Measurements from ENCODE around the gene AGBL5.
"Not testable (repeated sequence)": the region's sequence is repeated elsewhere in the genome, so short reads cannot be mapped to it uniquely, and the experiment has no call there.

Gene AGBL5

DNA sequence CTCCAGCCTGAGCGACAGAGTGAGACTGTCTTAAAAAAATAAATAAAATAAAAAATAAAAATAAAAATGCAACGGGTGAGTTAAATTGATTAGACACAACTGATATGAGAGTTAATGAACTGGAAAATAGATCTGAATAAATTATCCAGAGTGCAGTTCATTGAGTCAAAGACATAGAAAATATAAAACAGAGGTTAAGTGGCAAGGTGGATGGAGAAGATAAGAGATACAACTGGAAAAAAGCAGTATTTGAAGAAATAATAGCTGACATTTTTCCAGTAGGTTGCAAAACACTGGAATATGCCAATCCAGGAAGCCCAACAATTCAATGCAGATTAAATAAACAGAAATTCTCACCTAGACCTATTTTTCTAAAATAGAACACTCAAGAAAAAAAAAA is 56.8 kb downstream of the AGBL5 start:
- Histone ChIP-seq H3K36me3 (ENCODE audit: insufficient read depth, low read length) (no peaks in the 10 kb centered on the region; the same call in 1 of the 2 replicates), H3K27me3 (ENCODE audit: insufficient read depth, low read length) (no peaks in the 10 kb centered on the region)
- TF ChIP-seq CTCF (IDR thresholded peaks at IDR 0.05; ENCODE audit: low read length) = no peak
- no peak for TF ChIP-seq EZH2 (IDR thresholded peaks at IDR 0.05; ENCODE audit: borderline replicate concordance, low read length)

GRCh38 chr2:27109083-27109482 is 57.6 kb downstream of the AGBL5 start:
- no peaks in the 10 kb centered on the region for H3K79me2 ChIP-seq (ENCODE audit: insufficient read depth, low read length)
- no peak overlapping the region for H3K4me2 ChIP-seq (ENCODE audit: low read length)
- H3K4me1 ChIP-seq (ENCODE audit: insufficient read depth, low read length, severe bottlenecking) = no peaks in the 10 kb centered on the region
- no peak for TF ChIP-seq CTCF (IDR thresholded peaks at IDR 0.05; ENCODE audit: low read length)
- no peak for TF ChIP-seq EZH2 (IDR thresholded peaks at IDR 0.05; ENCODE audit: borderline replicate concordance, low read length)
- no peak overlapping the region for H3K27ac ChIP-seq (ENCODE audit: low read depth, low read length, poor library complexity, severe bottlenecking)
- H3K9me2 ChIP-seq (ENCODE audit: low read depth, low read length) = no peaks in the 10 kb centered on the region
- no peaks in the 10 kb centered on the region for H3F3A ChIP-seq (ENCODE audit: insufficient read depth, low read length)
- H4K20me1 ChIP-seq (ENCODE audit: insufficient read depth, low read length) = no peaks in the 10 kb centered on the region
- H3K9me3 ChIP-seq (ENCODE audit: low read length) = no peaks in the 10 kb centered on the region
- no peaks in the 10 kb centered on the region for H3K27me3 ChIP-seq (ENCODE audit: insufficient read depth, low read length)
- H3K9ac ChIP-seq (ENCODE audit: low read length) = no peak overlapping the region
- H3K36me3 ChIP-seq (ENCODE audit: insufficient read depth, low read length) = no peaks in the 10 kb centered on the region; the same call in 1 of the 2 replicates
- H3K4me3 ChIP-seq (ENCODE audit: low read depth, low read length, poor library complexity, severe bottlenecking) = no peak overlapping the region
- H2AFZ ChIP-seq (ENCODE audit: low read length) = no peak overlapping the region

More for the DNA sequence above, 56.8 kb downstream of the AGBL5 start:
- H2AFZ ChIP-seq (ENCODE audit: low read length) = no peak overlapping the region
- H3F3A ChIP-seq (ENCODE audit: insufficient read depth, low read length) = no peaks in the 10 kb centered on the region
- H3K9me2 ChIP-seq (ENCODE audit: low read depth, low read length) = no peaks in the 10 kb centered on the region
- H3K4me2 ChIP-seq (ENCODE audit: low read length) = no peak overlapping the region
- H3K4me3 ChIP-seq (ENCODE audit: low read depth, low read length, poor library complexity, severe bottlenecking) = no peak overlapping the region
- H3K27ac ChIP-seq (ENCODE audit: low read depth, low read length, poor library complexity, severe bottlenecking) = no peak overlapping the region
- H3K4me1 ChIP-seq (ENCODE audit: insufficient read depth, low read length, severe bottlenecking) = no peaks in the 10 kb centered on the region
- no peaks in the 10 kb centered on the region for H4K20me1 ChIP-seq (ENCODE audit: insufficient read depth, low read length)
- H3K9me3 ChIP-seq (ENCODE audit: low read length) = no peaks in the 10 kb centered on the region
- no peaks in the 10 kb centered on the region for H3K79me2 ChIP-seq (ENCODE audit: insufficient read depth, low read length)
- no peak overlapping the region for H3K9ac ChIP-seq (ENCODE audit: low read length)

DNA sequence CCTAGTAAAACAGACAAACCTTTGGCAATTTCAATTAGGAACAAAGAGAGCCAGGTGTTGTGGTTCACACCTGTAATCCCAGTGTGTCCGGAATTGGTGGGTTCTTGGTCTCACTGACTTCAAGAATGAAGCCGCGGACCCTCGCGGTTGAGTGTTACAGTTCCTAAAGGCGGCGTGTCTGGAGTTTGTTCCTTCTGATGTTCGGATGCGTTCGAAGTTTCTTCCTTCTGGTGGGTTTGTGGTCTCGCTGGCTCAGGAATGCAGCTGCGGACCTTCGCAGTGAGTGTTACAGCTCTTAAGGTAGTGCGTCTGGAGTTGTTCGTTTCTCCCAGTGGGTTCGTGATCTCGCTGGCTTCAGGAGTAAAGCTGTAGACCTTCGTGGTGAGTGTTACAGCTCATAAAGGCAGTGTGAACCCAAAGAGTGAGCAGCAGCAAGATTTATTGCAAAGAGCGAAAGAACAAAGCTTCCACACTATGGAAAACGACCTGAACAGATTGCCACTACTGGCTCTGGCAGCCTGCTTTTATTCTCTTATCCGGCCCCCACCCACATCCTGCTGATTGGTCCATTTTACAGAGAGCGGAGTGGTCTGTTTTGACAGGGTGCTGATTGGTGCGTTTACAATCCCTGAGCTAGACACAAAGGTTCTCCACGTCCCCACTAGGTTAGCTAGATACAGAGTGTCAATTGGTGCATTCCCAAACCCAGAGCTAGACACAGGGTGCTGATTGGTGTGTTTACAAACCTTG is 59.3 kb downstream of the AGBL5 start:
- H2AFZ ChIP-seq (ENCODE audit: low read length); H3K27me3 ChIP-seq (ENCODE audit: insufficient read depth, low read length); H3K4me1 ChIP-seq (ENCODE audit: insufficient read depth, low read length, severe bottlenecking); H4K20me1 ChIP-seq (ENCODE audit: insufficient read depth, low read length); H3K4me3 ChIP-seq (ENCODE audit: low read depth, low read length, poor library complexity, severe bottlenecking); H3K27ac ChIP-seq (ENCODE audit: low read depth, low read length, poor library complexity, severe bottlenecking); H3K9ac ChIP-seq (ENCODE audit: low read length); H3K79me2 ChIP-seq (ENCODE audit: insufficient read depth, low read length); H3K36me3 ChIP-seq (ENCODE audit: insufficient read depth, low read length); H3K9me3 ChIP-seq (ENCODE audit: low read length); H3K9me2 ChIP-seq (ENCODE audit: low read depth, low read length); H3K4me2 ChIP-seq (ENCODE audit: low read length); H3F3A ChIP-seq (ENCODE audit: insufficient read depth, low read length): not testable (repeated sequence)

- not testable (repeated sequence) for H3K4me1 ChIP-seq (ENCODE audit: insufficient read depth, low read length, severe bottlenecking); H3K9ac ChIP-seq (ENCODE audit: low read length); H3F3A ChIP-seq (ENCODE audit: insufficient read depth, low read length); H3K36me3 ChIP-seq (ENCODE audit: insufficient read depth, low read length); H3K4me3 ChIP-seq (ENCODE audit: low read depth, low read length, poor library complexity, severe bottlenecking); H3K9me2 ChIP-seq (ENCODE audit: low read depth, low read length); H2AFZ ChIP-seq (ENCODE audit: low read length); H3K4me2 ChIP-seq (ENCODE audit: low read length); H3K27me3 ChIP-seq (ENCODE audit: insufficient read depth, low read length); H4K20me1 ChIP-seq (ENCODE audit: insufficient read depth, low read length); H3K27ac ChIP-seq (ENCODE audit: low read depth, low read length, poor library complexity, severe bottlenecking); H3K9me3 ChIP-seq (ENCODE audit: low read length); H3K79me2 ChIP-seq (ENCODE audit: insufficient read depth, low read length)
These were observed 60.1 kb downstream of the AGBL5 start for GRCh38 chr2:27111392-27112078.
